HEK293 (cell line): ENCODE measurements around the gene PTH1R.

Experiments used
- MYNN ChIP-seq: fragments of 450-650 bp; formaldehyde crosslinking; IDR thresholded peaks from 2 replicates; pipeline ENCODE4 v1.5.1; 2016; ENCODE audit warnings: missing biosample characterization, missing genetic modification characterization, borderline replicate concordance
- ZFP41 ChIP-seq: fragments of 450-650 bp; formaldehyde crosslinking; IDR thresholded peaks from 2 replicates; pipeline ENCODE4 v1.5.1; 2016; ENCODE audit warnings: missing biosample characterization, missing genetic modification characterization, borderline replicate concordance
- ZNF184 ChIP-seq: fragments of 450-650 bp; IDR thresholded peaks from 2 replicates; pipeline ENCODE4 v1.5.1; 2018; ENCODE audit warnings: missing biosample characterization, mild to moderate bottlenecking, missing genetic modification characterization
- ZNF223 ChIP-seq: fragments of 450-650 bp; formaldehyde crosslinking; IDR thresholded peaks from 2 replicates; pipeline ENCODE4 v1.5.1; 2016; ENCODE audit warnings: missing biosample characterization, missing genetic modification characterization
- ZNF274 ChIP-seq, 2 experiments: fragments of 200-500 bp in 1 of 2; fragments of 450-650 bp in 1 of 2; sonication (Bioruptor generic) in 1 of 2; formaldehyde crosslinking in 1 of 2; IDR thresholded peaks; 2 replicates each; pipeline versions ENCODE4 v1.5.1 to v1.6.1; 2014 to 2016; ENCODE audit warnings: borderline replicate concordance in 1 of 2, inconsistent platforms in 1 of 2, low read length in 1 of 2, missing biosample characterization in 1 of 2, missing genetic modification characterization in 1 of 2
- ZNF391 ChIP-seq: fragments of 450-650 bp; formaldehyde crosslinking; IDR thresholded peaks from 2 replicates; pipeline ENCODE4 v1.5.1; 2016; ENCODE audit warnings: low read depth, missing biosample characterization, missing genetic modification characterization, borderline replicate concordance
- ZNF660 ChIP-seq: fragments of 450-650 bp; IDR thresholded peaks from 2 replicates; pipeline ENCODE4 v1.5.1; 2018; ENCODE audit warnings: missing biosample characterization, mild to moderate bottlenecking, missing genetic modification characterization
- ZNF677 ChIP-seq: fragments of 450-650 bp; IDR thresholded peaks from 2 replicates; pipeline ENCODE4 v1.5.0; 2018; ENCODE audit warnings: missing biosample characterization, mild to moderate bottlenecking, missing genetic modification characterization, moderate library complexity
- ZNF768 ChIP-seq: fragments of 450-650 bp; formaldehyde crosslinking; IDR thresholded peaks from 2 replicates; pipeline ENCODE4 v1.5.1; 2018; ENCODE audit warnings: missing biosample characterization, mild to moderate bottlenecking, missing genetic modification characterization
- TF ChIP-seq, protein P1 (sequence below): fragments of 450-650 bp; formaldehyde crosslinking; IDR thresholded peaks from 2 replicates; pipeline ENCODE4 v1.5.1; 2016; ENCODE audit warnings: missing biosample characterization, missing genetic modification characterization
- TF ChIP-seq, protein P2 (sequence below): fragments of 450-650 bp; formaldehyde crosslinking; IDR thresholded peaks from 2 replicates; pipeline ENCODE4 v1.5.1; 2016; ENCODE audit warnings: missing biosample characterization, missing genetic modification characterization
- TF ChIP-seq, protein P3 (sequence below): fragments of 450-650 bp; formaldehyde crosslinking; IDR thresholded peaks from 2 replicates; pipeline ENCODE4 v1.5.1; 2016; ENCODE audit warnings: missing biosample characterization, missing genetic modification characterization
- TF ChIP-seq, protein P4 (sequence below): fragments of 450-650 bp; formaldehyde crosslinking; optimal IDR thresholded peaks from 2 replicates; pipeline ENCODE3; 2016; ENCODE audit warnings: missing biosample characterization, mild to moderate bottlenecking, missing genetic modification characterization
- TF ChIP-seq, protein P5 (sequence below): fragments of 450-650 bp; IDR thresholded peaks from 2 replicates; pipeline ENCODE4 v1.5.1; 2018; ENCODE audit warnings: missing biosample characterization, missing genetic modification characterization

DNA sequence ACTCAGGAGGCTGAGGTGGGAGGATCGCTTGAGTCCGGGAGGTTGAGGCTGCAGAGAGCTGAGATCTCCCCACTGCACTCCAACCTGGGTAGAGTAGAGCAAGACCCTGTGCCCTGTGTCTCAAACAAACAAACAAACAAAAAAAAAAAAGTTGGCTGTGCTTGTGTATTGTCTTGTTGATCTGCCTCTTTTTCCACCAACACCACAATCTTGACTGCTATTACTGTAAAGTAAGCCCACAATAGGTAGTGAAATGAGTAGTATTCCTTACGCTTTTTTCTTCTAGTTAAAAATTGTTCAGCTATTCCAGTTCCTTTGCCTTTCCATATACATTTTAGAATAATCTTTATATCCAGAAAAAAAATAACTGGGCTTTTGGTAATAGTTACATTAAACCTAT, 35.5 kb downstream of the PTH1R start:
- TF ChIP-seq, protein P1, sequence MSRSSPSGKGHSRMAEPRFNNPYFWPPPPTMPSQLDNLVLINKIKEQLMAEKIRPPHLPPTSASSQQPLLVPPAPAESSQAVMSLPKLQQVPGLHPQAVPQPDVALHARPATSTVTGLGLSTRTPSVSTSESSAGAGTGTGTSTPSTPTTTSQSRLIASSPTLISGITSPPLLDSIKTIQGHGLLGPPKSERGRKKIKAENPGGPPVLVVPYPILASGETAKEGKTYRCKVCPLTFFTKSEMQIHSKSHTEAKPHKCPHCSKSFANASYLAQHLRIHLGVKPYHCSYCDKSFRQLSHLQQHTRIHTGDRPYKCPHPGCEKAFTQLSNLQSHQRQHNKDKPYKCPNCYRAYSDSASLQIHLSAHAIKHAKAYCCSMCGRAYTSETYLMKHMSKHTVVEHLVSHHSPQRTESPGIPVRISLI (tag by site-specific recombination), result no peak
- TF ChIP-seq ZNF184 (no peak), ZFP41 (tag by site-specific recombination) (no peak), ZNF391 (tag by site-specific recombination) (no peak), ZNF274 (IDR thresholded peaks at IDR 0.05; ENCODE audit: low read length) (no peak), ZNF274 (tag by site-specific recombination; IDR thresholded peaks at IDR 0.05; ENCODE audit: borderline replicate concordance) (no peak), MYNN (tag by site-specific recombination) (no peak), ZNF677 (no peak), ZNF660 (tag by site-specific recombination) (no peak), ZNF223 (tag by site-specific recombination) (no peak), ZNF768 (tag by site-specific recombination) (no peak)
- TF ChIP-seq, protein P2, sequence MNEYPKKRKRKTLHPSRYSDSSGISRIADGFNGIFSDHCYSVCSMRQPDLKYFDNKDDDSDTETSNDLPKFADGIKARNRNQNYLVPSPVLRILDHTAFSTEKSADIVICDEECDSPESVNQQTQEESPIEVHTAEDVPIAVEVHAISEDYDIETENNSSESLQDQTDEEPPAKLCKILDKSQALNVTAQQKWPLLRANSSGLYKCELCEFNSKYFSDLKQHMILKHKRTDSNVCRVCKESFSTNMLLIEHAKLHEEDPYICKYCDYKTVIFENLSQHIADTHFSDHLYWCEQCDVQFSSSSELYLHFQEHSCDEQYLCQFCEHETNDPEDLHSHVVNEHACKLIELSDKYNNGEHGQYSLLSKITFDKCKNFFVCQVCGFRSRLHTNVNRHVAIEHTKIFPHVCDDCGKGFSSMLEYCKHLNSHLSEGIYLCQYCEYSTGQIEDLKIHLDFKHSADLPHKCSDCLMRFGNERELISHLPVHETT (tag by site-specific recombination), result no peak
- TF ChIP-seq, protein P3, sequence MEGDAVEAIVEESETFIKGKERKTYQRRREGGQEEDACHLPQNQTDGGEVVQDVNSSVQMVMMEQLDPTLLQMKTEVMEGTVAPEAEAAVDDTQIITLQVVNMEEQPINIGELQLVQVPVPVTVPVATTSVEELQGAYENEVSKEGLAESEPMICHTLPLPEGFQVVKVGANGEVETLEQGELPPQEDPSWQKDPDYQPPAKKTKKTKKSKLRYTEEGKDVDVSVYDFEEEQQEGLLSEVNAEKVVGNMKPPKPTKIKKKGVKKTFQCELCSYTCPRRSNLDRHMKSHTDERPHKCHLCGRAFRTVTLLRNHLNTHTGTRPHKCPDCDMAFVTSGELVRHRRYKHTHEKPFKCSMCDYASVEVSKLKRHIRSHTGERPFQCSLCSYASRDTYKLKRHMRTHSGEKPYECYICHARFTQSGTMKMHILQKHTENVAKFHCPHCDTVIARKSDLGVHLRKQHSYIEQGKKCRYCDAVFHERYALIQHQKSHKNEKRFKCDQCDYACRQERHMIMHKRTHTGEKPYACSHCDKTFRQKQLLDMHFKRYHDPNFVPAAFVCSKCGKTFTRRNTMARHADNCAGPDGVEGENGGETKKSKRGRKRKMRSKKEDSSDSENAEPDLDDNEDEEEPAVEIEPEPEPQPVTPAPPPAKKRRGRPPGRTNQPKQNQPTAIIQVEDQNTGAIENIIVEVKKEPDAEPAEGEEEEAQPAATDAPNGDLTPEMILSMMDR (tag by site-specific recombination), result no peak
- TF ChIP-seq, protein P4, sequence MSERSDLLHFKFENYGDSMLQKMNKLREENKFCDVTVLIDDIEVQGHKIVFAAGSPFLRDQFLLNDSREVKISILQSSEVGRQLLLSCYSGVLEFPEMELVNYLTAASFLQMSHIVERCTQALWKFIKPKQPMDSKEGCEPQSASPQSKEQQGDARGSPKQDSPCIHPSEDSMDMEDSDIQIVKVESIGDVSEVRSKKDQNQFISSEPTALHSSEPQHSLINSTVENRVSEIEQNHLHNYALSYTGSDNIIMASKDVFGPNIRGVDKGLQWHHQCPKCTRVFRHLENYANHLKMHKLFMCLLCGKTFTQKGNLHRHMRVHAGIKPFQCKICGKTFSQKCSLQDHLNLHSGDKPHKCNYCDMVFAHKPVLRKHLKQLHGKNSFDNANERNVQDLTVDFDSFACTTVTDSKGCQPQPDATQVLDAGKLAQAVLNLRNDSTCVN, result no peak
- TF ChIP-seq, protein P5, sequence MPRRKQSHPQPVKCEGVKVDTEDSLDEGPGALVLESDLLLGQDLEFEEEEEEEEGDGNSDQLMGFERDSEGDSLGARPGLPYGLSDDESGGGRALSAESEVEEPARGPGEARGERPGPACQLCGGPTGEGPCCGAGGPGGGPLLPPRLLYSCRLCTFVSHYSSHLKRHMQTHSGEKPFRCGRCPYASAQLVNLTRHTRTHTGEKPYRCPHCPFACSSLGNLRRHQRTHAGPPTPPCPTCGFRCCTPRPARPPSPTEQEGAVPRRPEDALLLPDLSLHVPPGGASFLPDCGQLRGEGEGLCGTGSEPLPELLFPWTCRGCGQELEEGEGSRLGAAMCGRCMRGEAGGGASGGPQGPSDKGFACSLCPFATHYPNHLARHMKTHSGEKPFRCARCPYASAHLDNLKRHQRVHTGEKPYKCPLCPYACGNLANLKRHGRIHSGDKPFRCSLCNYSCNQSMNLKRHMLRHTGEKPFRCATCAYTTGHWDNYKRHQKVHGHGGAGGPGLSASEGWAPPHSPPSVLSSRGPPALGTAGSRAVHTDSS (tag by site-specific recombination), result no peak
